H1 (cell line): ENCODE data around the gene KAT14. TPM values are rescaled to one million over a fixed set of nuclear protein-coding genes. Genes with fewer than 3 reads are reported as not detected.
A peak's percentile ranks its signal among the peaks of the same experiment; 100 is the strongest.

ENCODE experiments used
- CTCF ChIA-PET: fragments of 300-600 bp; sonication (Branson Sonifier 250); formaldehyde crosslinking; loops from one replicate; lab custom pipeline; 2021; ENCODE audit not compliant: partially characterized antibody; lab: Charles Lee
- POLR2A ChIA-PET: fragments of 300-600 bp; sonication (Branson Sonifier 250); formaldehyde crosslinking; loops from one replicate; lab custom pipeline; 2021; ENCODE audit warnings: inconsistent platforms; ENCODE audit not compliant: partially characterized antibody; lab: Charles Lee
- DNase-seq, 2 experiments: peaks; one replicate each; pipeline versions ENCODE4 v3.0.0 to v3.0.0-alpha.2; 2010 to 2022; ENCODE audit warnings: low spot score in 2 of 2, low read depth in 1 of 2, mixed read lengths in 1 of 2
- FAIRE-seq: peaks from 2 replicates; lab custom pipeline; 2011; peaks lifted over from hg19 to GRCh38; lab: Jason Lieb, UNC
- H2AFZ ChIP-seq: 2 replicates; pipeline ENCODE4 v1.8.1; 2012; ENCODE audit warnings: low read length, inconsistent platforms
- H2AK5ac ChIP-seq: 2 replicates; pipeline ENCODE4 v1.6.1; 2013; ENCODE audit warnings: low read depth, low read length
- H2BK120ac ChIP-seq: replicated peaks from 2 replicates; pipeline ENCODE3; 2013; ENCODE audit warnings: low read depth, low read length, inconsistent platforms
- H2BK12ac ChIP-seq: 2 replicates; pipeline ENCODE4 v1.6.1; 2013; ENCODE audit warnings: low read depth, low read length
- H2BK15ac ChIP-seq: 2 replicates; pipeline ENCODE4 v1.6.1; 2013; ENCODE audit warnings: low read length
- H2BK20ac ChIP-seq: 2 replicates; pipeline ENCODE4 v1.6.1; 2013; ENCODE audit warnings: low read length
- H2BK5ac ChIP-seq: 2 replicates; pipeline ENCODE4 v1.6.1; 2013; ENCODE audit warnings: low read depth, low read length
- H3K14ac ChIP-seq: 2 replicates; pipeline ENCODE4 v1.6.1; 2013; ENCODE audit warnings: inconsistent platforms; ENCODE audit not compliant: insufficient read length
- H3K18ac ChIP-seq: 2 replicates; pipeline ENCODE4 v1.6.1; 2013; ENCODE audit warnings: low read length; ENCODE audit errors: extremely low read depth
- H3K23ac ChIP-seq: 2 replicates; pipeline ENCODE4 v1.6.1; 2013; ENCODE audit warnings: inconsistent platforms; ENCODE audit not compliant: insufficient read length
- H3K23me2 ChIP-seq: 2 replicates; pipeline ENCODE4 v1.6.1; 2013; ENCODE audit warnings: low read depth, low read length
- H3K27ac ChIP-seq: 2 replicates; pipeline ENCODE4 v1.6.1; 2011; ENCODE audit warnings: low read depth, low read length, inconsistent platforms
- H3K27me3 ChIP-seq, 4 experiments: replicated peaks in 1 of 4; 1 replicate in 1 of 4; 2 replicates in 3 of 4; pipeline versions ENCODE4 v1.6.1 to v1.8.1; 2011 to 2013; ENCODE audit warnings: low read length in 3 of 4, mild to moderate bottlenecking in 3 of 4, inconsistent platforms in 2 of 4, mixed read lengths in 2 of 4, moderate library complexity in 1 of 4; ENCODE audit not compliant: control insufficient read depth in 3 of 4, insufficient read depth in 3 of 4; ENCODE audit errors: extremely low read depth in 1 of 4
- H3K36me3 ChIP-seq, 4 experiments: 2 replicates each; pipeline versions ENCODE4 v1.6.1 to v1.8.1; 2011 to 2013; ENCODE audit warnings: mild to moderate bottlenecking in 4 of 4, low read length in 3 of 4, moderate library complexity in 2 of 4, control low read depth in 1 of 4, inconsistent platforms in 1 of 4; ENCODE audit not compliant: insufficient read depth in 4 of 4, control insufficient read depth in 2 of 4
- H3K4ac ChIP-seq: replicated peaks from 2 replicates; pipeline ENCODE3; 2013; ENCODE audit warnings: low read length, low read depth, mixed read lengths, inconsistent platforms; ENCODE audit not compliant: insufficient read length
- H3K4me1 ChIP-seq, 4 experiments: replicated peaks in 1 of 4; 1 replicate in 1 of 4; 2 replicates in 3 of 4; pipeline versions ENCODE4 v1.6.1 to v1.8.1; 2011 to 2013; ENCODE audit warnings: low read length in 3 of 4, inconsistent platforms in 2 of 4, mixed read lengths in 1 of 4; ENCODE audit not compliant: insufficient read depth in 4 of 4, control insufficient read depth in 3 of 4
- H3K4me2 ChIP-seq, 2 experiments: 2 replicates each; pipeline versions ENCODE4 v1.6.1 to v1.8.1; 2011 to 2013; ENCODE audit warnings: low read depth in 2 of 2, low read length in 2 of 2, control low read depth in 1 of 2, inconsistent platforms in 1 of 2, mild to moderate bottlenecking in 1 of 2; ENCODE audit not compliant: insufficient read depth in 1 of 2
- H3K4me3 ChIP-seq, 4 experiments: fragments of 200-600, 300-600 bp in 1 of 4; sonication (generic), shearing (Covaris generic), sonication (Bioruptor Twin) in 1 of 4; 2 replicates each; pipeline versions ENCODE4 v1.5.1 to v1.8.1; 2011 to 2016; ENCODE audit warnings: low read length in 4 of 4, low read depth in 3 of 4, control low read depth in 2 of 4, inconsistent platforms in 2 of 4, mild to moderate bottlenecking in 2 of 4, mixed read lengths in 1 of 4, moderate library complexity in 1 of 4; ENCODE audit not compliant: insufficient read depth in 2 of 4; ENCODE audit errors: extremely low read depth in 1 of 4
- H3K56ac ChIP-seq: replicated peaks from 2 replicates; pipeline ENCODE3; 2013; ENCODE audit warnings: low read depth, mild to moderate bottlenecking, mixed read lengths, low read length, inconsistent platforms; ENCODE audit not compliant: insufficient read length
- H3K79me1 ChIP-seq: 2 replicates; pipeline ENCODE4 v1.6.1; 2013; ENCODE audit warnings: low read depth, low read length, control low read depth
- H3K79me2 ChIP-seq, 2 experiments: 2 replicates each; pipeline versions ENCODE4 v1.6.1 to v1.8.1; 2012 to 2013; ENCODE audit warnings: low read length in 2 of 2, mild to moderate bottlenecking in 2 of 2, inconsistent platforms in 1 of 2; ENCODE audit not compliant: insufficient read depth in 2 of 2, control insufficient read depth in 1 of 2
- H3K9ac ChIP-seq, 4 experiments: replicated peaks in 1 of 4; 1 replicate in 1 of 4; 2 replicates in 3 of 4; pipeline versions ENCODE4 v1.6.1 to v1.8.1; 2011 to 2013; ENCODE audit warnings: low read depth in 3 of 4, low read length in 3 of 4, control low read depth in 2 of 4, mild to moderate bottlenecking in 2 of 4, moderate library complexity in 2 of 4, inconsistent platforms in 1 of 4; ENCODE audit errors: extremely low read depth in 1 of 4
- H3K9me3 ChIP-seq, 2 experiments: 2 replicates each; pipeline versions ENCODE4 v1.6.1 to v1.8.1; 2012 to 2013; ENCODE audit warnings: mild to moderate bottlenecking in 2 of 2, moderate library complexity in 2 of 2, control low read depth in 1 of 2, inconsistent platforms in 1 of 2, low read depth in 1 of 2, low read length in 1 of 2, mixed read lengths in 1 of 2; ENCODE audit not compliant: insufficient read depth in 2 of 2
- H4K20me1 ChIP-seq, 2 experiments: replicated peaks in 1 of 2; 2 replicates each; pipeline versions ENCODE3 to v1.8.1; 2011 to 2013; ENCODE audit warnings: inconsistent platforms in 2 of 2, low read length in 2 of 2, mild to moderate bottlenecking in 1 of 2; ENCODE audit not compliant: insufficient read depth in 2 of 2, control insufficient read depth in 1 of 2
- H4K5ac ChIP-seq: 2 replicates; pipeline ENCODE4 v1.6.1; 2013; ENCODE audit warnings: low read length, low read depth, mixed read lengths, inconsistent platforms; ENCODE audit not compliant: insufficient read length
- H4K8ac ChIP-seq: 2 replicates; pipeline ENCODE4 v1.8.0; 2013; ENCODE audit warnings: mild to moderate bottlenecking, moderate library complexity, low read length, inconsistent platforms; ENCODE audit not compliant: insufficient read depth; ENCODE audit errors: extremely low read depth
- H4K91ac ChIP-seq: replicated peaks from 2 replicates; pipeline ENCODE3; 2013; ENCODE audit warnings: low read length, mixed read lengths, inconsistent platforms; ENCODE audit not compliant: insufficient read length
- GTF2F1 ChIP-seq: IDR thresholded peaks from 2 replicates; pipeline ENCODE4 v1.6.1; 2012; ENCODE audit warnings: low read depth, low read length, improper control_type of control experiment, borderline replicate concordance
- JUND ChIP-seq: IDR thresholded peaks from 2 replicates; pipeline ENCODE4 v1.6.1; 2011; ENCODE audit warnings: mild to moderate bottlenecking, improper control_type of control experiment, low read length
- MAX ChIP-seq: IDR thresholded peaks from 2 replicates; pipeline ENCODE4 v1.6.1; 2012; ENCODE audit warnings: inconsistent platforms
- POLR2AphosphoS5 ChIP-seq: IDR thresholded peaks from 2 replicates; pipeline ENCODE4 v1.6.1; 2011; ENCODE audit warnings: low read depth, low read length
- RNF2 ChIP-seq: fragments of 200-900, 300-1000 bp; sonication (generic); IDR thresholded peaks from 2 replicates; pipeline ENCODE4 v1.7.1; 2016; ENCODE audit warnings: borderline replicate concordance, low read depth, mild to moderate bottlenecking, antibody characterized with exemption, low read length; ENCODE audit not compliant: poor library complexity, severe bottlenecking; ENCODE audit errors: missing control alignments
- SIRT6 ChIP-seq: IDR thresholded peaks from one replicate; pipeline ENCODE4 v1.7.1; 2012; ENCODE audit warnings: low read length, inconsistent platforms
- SIX5 ChIP-seq: IDR thresholded peaks from 2 replicates; pipeline ENCODE4 v1.6.1; 2011; ENCODE audit warnings: mild to moderate bottlenecking, low read depth, low read length
- SRF ChIP-seq: IDR thresholded peaks from 2 replicates; pipeline ENCODE4 v1.6.1; 2011; ENCODE audit warnings: mild to moderate bottlenecking, low read depth, low read length, moderate library complexity
- WGBS, 2 experiments: shearing (Covaris generic) in 1 of 2; methylation state at CpG; one replicate each; pipeline versions ENCODE4 v1.1.6 to v1.1.7; 2013 to 2015; ENCODE audit warnings: low lambda C conversion rate in 2 of 2, mixed read lengths in 2 of 2, inconsistent platforms in 1 of 2, low coverage in 1 of 2, missing lambda C conversion rate in 1 of 2; ENCODE audit not compliant: insufficient replicate concordance in 2 of 2, insufficient coverage in 1 of 2, insufficient read length in 1 of 2; ENCODE audit errors: extremely low coverage in 1 of 2, missing lambda C conversion rate in 1 of 2; 5-methylcytosine and 5-hydroxymethylcytosine counted together
- long read RNA-seq, 2 experiments: library from RNA in 1 of 2; library from capped mRNA in 1 of 2; stranded (forward); transcript quantifications; one replicate each; pipeline ENCODE4 v2.0.0, GENCODE V29; 2021; ENCODE audit warnings: inconsistent platforms in 1 of 2
- polyA minus RNA-seq, 3 experiments: library from RNA; depleted of rRNA, polyadenylated mRNA; stranded (reverse); fragments of >200 nt; gene quantifications; 1 replicate in 2 of 3; 2 replicates in 1 of 3; pipeline ENCODE4 v1.2.3, GENCODE V29; 2011
- polyA plus RNA-seq, 7 experiments: library from polyadenylated mRNA; depleted of rRNA in 3 of 7; stranded (reverse) in 5 of 7; unstranded in 2 of 7; fragments of >200 nt in 5 of 7; fragments of 200-250 nt in 2 of 7; gene quantifications; 1 replicate in 5 of 7; 2 replicates in 1 of 7; 4 replicates in 1 of 7; pipeline versions ENCODE4 v1.2.1 to v1.2.3, GENCODE V29; 2011 to 2013; ENCODE audit warnings: missing spikeins in 2 of 7, mixed read lengths in 2 of 7
- total RNA-seq: library from RNA; stranded (reverse); fragmentation: NEBNext Ultra II Directional; extraction: Animal tissue kit (Norgen Biotek cat#: 25700); gene quantifications from 2 replicates; pipeline ENCODE4 v1.2.1, GENCODE V29; 2021

The KAT14 gene
- total RNA-seq (25.9 and 29.3 TPM in 2 replicates), polyA plus RNA-seq (2011; rRNA removed) (12.1 and 17.3 TPM in 2 replicates), polyA minus RNA-seq (2011; rRNA and poly(A)+ RNA removed) (37.2 and 37.5 TPM in 2 replicates)
- 19.4 TPM for polyA plus RNA-seq (2011; cell fraction: cytosol; rRNA removed)
- polyA plus RNA-seq (2011; cell fraction: nucleus; rRNA removed): 13.8 TPM
- 20.1 to 32.4 TPM (median 22.0 TPM) in 4 replicates for polyA plus RNA-seq (2012, experiment 1 of 2)
- 6.9 TPM for polyA plus RNA-seq (2012, experiment 2 of 2)
- 15.8 TPM for polyA plus RNA-seq (2013, experiment 1 of 2)
- 16.2 TPM for polyA plus RNA-seq (2013, experiment 2 of 2)
- 17.4 TPM for polyA minus RNA-seq (2011; cell fraction: cytosol; rRNA and poly(A)+ RNA removed)
- 22.8 TPM for polyA minus RNA-seq (2011; cell fraction: nucleus; rRNA and poly(A)+ RNA removed)
- long read RNA-seq, experiment 1, partial matches to known transcripts: 16 of 34 reads
- long read RNA-seq, experiment 1, other reads (novel, unspliced or antisense): 15 of 34 reads
- long read RNA-seq, experiment 2, partial matches to known transcripts: 1 of 7 reads
- long read RNA-seq, experiment 2, other reads (novel, unspliced or antisense): 6 of 7 reads

GRCh38 chr20:18137412-18138265 is at the start of gene KAT14, which contains the start of gene PET117:
TSS of gene KAT14 (plus strand) at chr20:18137863. CDS start at chr20:18142661, 4,798 bp downstream.
TSS of gene PET117 (plus strand) at chr20:18137863. CDS start at chr20:18137956, 93 bp downstream.
- Histone ChIP-seq H4K8ac (peak within 1 kb of the TSS; percentile 97), H3K9ac (peak within 1 kb of the TSS; percentile 88 to 93 (median 90)), H3K27me3 (no peaks in the 10 kb centered on the region; a peak in 1 of 7 replicates), H2BK15ac (no peak within 1 kb of the TSS; the same call in 1 of the 2 replicates), H3K56ac (peak within 1 kb of the TSS; percentile 82), H4K5ac (peak within 1 kb of the TSS; percentile 96), H3K9me3 (no peaks in the 10 kb centered on the region), H4K20me1 (peaks cover 0 to 8% of the 10 kb centered on the region in 2 experiments), H3K27ac (peak within 1 kb of the TSS; percentile 85), H3K23me2 (peaks cover 6% of the 10 kb centered on the region; the same call in 1 of the 2 replicates), H3K23ac (no peak within 1 kb of the TSS), H3K79me1 (peaks cover 5% of the 10 kb centered on the region), H3K4me3 (peak within 1 kb of the TSS; percentile 87 to 94 (median 91)), H2AK5ac (no peak within 1 kb of the TSS), H3K18ac (peak within 1 kb of the TSS; percentile 99), H3K4me2 (peak within 1 kb of the TSS; percentile 87 to 95), H2BK5ac (peak within 1 kb of the TSS; percentile 91), H3K4me1 (peaks cover 0 to 6% (median 3%) of the 10 kb centered on the region in 4 experiments; a peak in 5 of 7 replicates), H3K79me2 (peaks cover 18 to 43% of the 10 kb centered on the region in 2 experiments), H2BK12ac (no peak within 1 kb of the TSS), H4K91ac (peak within 1 kb of the TSS; percentile 98), H3K36me3 (peaks cover 0 to 10% (median 5%) of the 10 kb centered on the region in 4 experiments; a peak in 5 of 8 replicates), H2BK20ac (no peak within 1 kb of the TSS), H2BK120ac (peak within 1 kb of the TSS; percentile 87), H3K4ac (no peak within 1 kb of the TSS), H2AFZ (peak within 1 kb of the TSS; percentile 96), H3K14ac (no peak within 1 kb of the TSS)
- CTCF ChIA-PET: interaction anchor here (0.6 to 0.9 kb wide), 3 partner anchors 27 to 940 kb away, joined by 3 to 4 read pairs (median 4); no protein-coding TSS in a partner anchor
- WGBS, 2 experiments: 1% methylated on average over 73 of the region's 87 CpGs; no CpG with 5 or more reads in 1 of the 2 experiments
- DNase-seq: peak; percentile 78 to 97
- no peak for FAIRE-seq
- POLR2A ChIA-PET: interaction anchor here (0.6 to 2.3 kb wide), 18 partner anchors 10 to 385 kb away, joined by 3 to 8 read pairs (median 4); partner anchors contain the start of genes OVOL2 and ZNF133
- TF ChIP-seq RNF2 (no peak), JUND (0 out of 2 replicates have a peak, but pooled peaks have one; percentile 20), GTF2F1 (no peak; the same call in 1 of the 2 replicates), SIX5 (no peak), SIRT6 (no peak), POLR2AphosphoS5 (peak; percentile 69), SRF (peak; percentile 98), MAX (peak; percentile 98)
